Measurements from ENCODE around the gene PTEN.

DNA sequence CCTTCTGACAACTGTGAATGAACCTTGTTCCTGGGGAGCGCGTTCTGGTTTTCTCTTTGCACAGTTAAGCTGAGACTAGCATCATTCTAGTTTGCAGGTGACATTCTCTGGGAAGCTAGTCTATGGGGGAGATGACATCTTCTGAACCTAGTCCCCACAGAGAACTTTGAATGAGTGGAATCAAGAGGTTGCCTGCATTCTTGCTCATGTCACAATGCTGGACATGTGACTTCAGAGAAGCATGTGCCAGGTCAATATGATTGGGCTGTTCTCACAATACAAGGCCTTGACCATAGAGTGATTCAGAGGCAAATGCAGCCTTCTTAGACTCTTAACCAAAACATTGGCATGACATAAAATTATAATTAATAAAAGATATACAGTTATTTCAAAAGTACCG, 22.2 kb upstream of the PTEN start:
- TF ChIP-seq, protein P1, sequence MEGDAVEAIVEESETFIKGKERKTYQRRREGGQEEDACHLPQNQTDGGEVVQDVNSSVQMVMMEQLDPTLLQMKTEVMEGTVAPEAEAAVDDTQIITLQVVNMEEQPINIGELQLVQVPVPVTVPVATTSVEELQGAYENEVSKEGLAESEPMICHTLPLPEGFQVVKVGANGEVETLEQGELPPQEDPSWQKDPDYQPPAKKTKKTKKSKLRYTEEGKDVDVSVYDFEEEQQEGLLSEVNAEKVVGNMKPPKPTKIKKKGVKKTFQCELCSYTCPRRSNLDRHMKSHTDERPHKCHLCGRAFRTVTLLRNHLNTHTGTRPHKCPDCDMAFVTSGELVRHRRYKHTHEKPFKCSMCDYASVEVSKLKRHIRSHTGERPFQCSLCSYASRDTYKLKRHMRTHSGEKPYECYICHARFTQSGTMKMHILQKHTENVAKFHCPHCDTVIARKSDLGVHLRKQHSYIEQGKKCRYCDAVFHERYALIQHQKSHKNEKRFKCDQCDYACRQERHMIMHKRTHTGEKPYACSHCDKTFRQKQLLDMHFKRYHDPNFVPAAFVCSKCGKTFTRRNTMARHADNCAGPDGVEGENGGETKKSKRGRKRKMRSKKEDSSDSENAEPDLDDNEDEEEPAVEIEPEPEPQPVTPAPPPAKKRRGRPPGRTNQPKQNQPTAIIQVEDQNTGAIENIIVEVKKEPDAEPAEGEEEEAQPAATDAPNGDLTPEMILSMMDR (conservative IDR thresholded peaks at IDR 0.05; ENCODE audit: low read depth in 2 of 2) = no peak
- no peak for TF ChIP-seq JUNB (IDR thresholded peaks at IDR 0.05; ENCODE audit: unreplicated experiment)

Data from GM23338 (cell line).